ENCODE measurements around the gene PCDHGA10. TPM values are rescaled to one million over a fixed set of nuclear protein-coding genes. Genes with fewer than 3 reads are reported as not detected.
A peak's percentile ranks its signal among the peaks of the same experiment; 100 is the strongest.
"Not testable (repeated sequence)": the region's sequence is repeated elsewhere in the genome, so short reads cannot be mapped to it uniquely, and the experiment has no call there.

PCDHGA10 gene
- total RNA-seq, 2 experiments from 2014 or later, result not detected

DNA sequence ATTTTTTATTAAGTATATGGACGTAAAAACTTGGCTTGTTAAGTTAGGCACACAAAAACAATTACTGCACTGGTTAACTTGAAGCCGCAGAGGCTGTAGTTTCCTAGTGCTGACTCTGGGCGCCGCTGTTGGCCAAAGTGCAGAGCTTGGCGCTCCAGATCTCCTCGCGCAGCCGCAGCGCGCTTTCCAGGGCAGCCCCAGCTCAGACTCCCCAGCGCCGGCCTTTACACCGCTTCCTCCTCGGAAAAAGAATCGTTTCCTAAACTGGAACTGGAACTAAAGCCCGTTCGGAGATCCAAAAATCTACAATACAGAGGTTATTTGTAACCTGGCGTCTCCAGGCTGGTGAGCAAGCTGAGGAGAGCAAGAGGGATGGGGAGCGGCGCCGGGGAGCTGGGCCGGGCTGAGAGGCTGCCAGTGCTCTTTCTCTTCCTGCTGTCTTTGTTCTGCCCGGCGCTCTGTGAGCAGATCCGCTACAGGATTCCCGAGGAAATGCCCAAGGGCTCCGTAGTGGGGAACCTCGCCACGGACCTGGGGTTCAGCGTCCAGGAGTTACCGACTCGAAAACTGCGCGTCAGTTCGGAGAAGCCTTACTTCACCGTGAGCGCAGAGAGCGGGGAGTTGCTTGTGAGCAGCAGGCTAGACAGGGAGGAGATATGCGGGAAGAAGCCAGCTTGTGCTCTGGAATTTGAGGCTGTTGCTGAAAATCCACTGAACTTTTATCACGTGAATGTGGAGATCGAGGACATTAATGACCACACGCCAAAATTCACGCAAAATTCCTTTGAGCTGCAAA, 14.8 kb upstream of the PCDHGA10 start, which contains the start of gene PCDHGB5:
PCDHGB5 (plus strand) TSS at position 192 of the 796 bp plus-strand sequence; CDS start at position 373, 181 bp downstream.
- peaks cover 39% of the 10 kb centered on the region for H3K27me3 Mint-ChIP-seq (ENCODE audit: low read depth)

DNA sequence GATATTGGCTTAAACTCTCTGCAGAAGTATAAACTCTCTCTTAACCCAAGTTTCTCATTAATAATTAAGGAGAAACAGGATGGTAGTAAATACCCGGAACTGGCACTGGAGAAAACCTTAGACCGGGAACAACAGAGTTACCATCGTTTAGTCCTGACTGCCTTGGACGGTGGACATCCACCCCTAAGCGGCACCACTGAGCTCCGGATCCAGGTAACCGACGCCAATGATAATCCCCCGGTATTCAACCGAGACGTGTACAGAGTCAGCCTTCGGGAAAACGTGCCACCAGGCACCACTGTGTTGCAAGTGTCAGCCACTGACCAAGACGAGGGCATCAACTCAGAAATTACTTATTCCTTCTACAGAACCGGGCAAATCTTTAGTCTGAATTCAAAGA, 14.2 kb upstream of the PCDHGA10 start:
- DNase-seq (no peak), ATAC-seq (no peak)
- ChIA-PET CTCF (interaction anchor here (1.8 to 3.7 kb wide), 4 partner anchors 15 to 165 kb away, joined by 5 to 17 read pairs (median 6); partner anchors contain the start of gene PCDHGA10), POLR2A (no interaction called here)
- peaks cover 46% of the 10 kb centered on the region for H3K27me3 Mint-ChIP-seq (ENCODE audit: low read depth)
- peaks cover 3% of the 10 kb centered on the region for H3K4me1 Mint-ChIP-seq (ENCODE audit: low read depth)
- H3K36me3 Mint-ChIP-seq (ENCODE audit: low read depth), result peaks cover 11% of the 10 kb centered on the region
- no peak overlapping the region for H3K27ac Mint-ChIP-seq
- H3K9me3 Mint-ChIP-seq (ENCODE audit: insufficient read depth), result peaks cover 31% of the 10 kb centered on the region
- H3K4me3 Mint-ChIP-seq, result peak overlapping the region; percentile 4

More for the DNA sequence above, 14.8 kb upstream of the PCDHGA10 start, which contains the start of gene PCDHGB5:
- Mint-ChIP-seq H3K36me3 (ENCODE audit: low read depth) (peaks cover 13% of the 10 kb centered on the region), H3K9me3 (ENCODE audit: insufficient read depth) (peaks cover 31% of the 10 kb centered on the region), H3K4me3 (peak within 1 kb of the TSS; percentile 36)
- POLR2A ChIA-PET; H3K4me1 Mint-ChIP-seq (ENCODE audit: low read depth); H3K27ac Mint-ChIP-seq: not testable (repeated sequence)
- ATAC-seq, result peak; percentile 65
- CTCF ChIA-PET, result interaction anchor here (0.9 to 3.7 kb wide), 12 partner anchors 9 to 166 kb away, joined by 3 to 17 read pairs (median 5); partner anchors contain the start of genes PCDHGA10, PCDHGA11, PCDHGA12 and PCDHGA5
- DNase-seq, result peak; percentile 58

GRCh38 chr5:141399555-141400258, 13.1 kb upstream of the PCDHGA10 start:
- POLR2A ChIA-PET, result no interaction called here
- CTCF ChIA-PET, result interaction anchor here (0.9 to 1.1 kb wide), 2 partner anchors 13 to 79 kb away, joined by 3 read pairs; partner anchors contain the start of genes PCDHGA10 and TAF7
- no peak for ATAC-seq
- no peak for DNase-seq
- Mint-ChIP-seq H3K4me3 (no peak overlapping the region), H3K9me3 (ENCODE audit: insufficient read depth) (peaks cover 23% of the 10 kb centered on the region), H3K36me3 (ENCODE audit: low read depth) (peaks cover 12% of the 10 kb centered on the region), H3K4me1 (ENCODE audit: low read depth) (peaks cover 3% of the 10 kb centered on the region), H3K27me3 (ENCODE audit: low read depth) (peaks cover 49% of the 10 kb centered on the region), H3K27ac (peak overlapping the region; percentile 23)

DNA sequence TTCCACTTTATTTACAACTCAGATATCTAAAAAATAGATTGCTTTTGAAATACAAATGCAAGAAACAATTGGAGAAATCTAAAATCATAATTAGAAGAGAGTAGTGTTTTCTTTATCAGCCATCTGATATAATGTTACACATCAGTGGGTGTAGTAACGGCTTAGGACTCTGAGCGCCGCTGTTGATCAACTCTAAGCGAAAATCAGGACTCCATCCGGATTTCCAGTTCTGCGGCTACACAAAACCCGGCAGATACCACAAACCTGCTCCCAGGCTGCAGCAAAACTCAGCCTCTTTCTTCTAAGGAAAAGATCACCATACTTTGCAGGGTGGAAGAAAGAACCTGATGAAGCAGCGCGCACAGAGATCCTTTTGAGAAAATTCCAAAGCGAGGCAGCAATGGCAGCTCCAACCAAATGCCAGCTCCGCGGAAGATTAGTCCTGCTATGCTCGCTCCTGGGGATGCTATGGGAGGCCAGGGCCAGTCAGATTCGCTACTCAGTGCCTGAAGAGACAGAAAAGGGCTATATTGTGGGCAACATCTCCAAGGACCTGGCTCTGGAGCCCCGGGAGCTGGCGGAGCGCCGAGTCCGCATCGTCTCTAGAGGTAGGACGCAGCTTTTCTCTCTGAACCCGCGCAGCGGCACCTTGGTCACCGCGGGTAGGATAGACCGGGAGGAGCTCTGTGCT, 10.1 kb upstream of the PCDHGA10 start, which contains the start of gene PCDHGA9:
PCDHGA9 (plus strand) TSS at position 226 of the 691 bp plus-strand sequence; CDS start at position 401, 175 bp downstream.
- H3K36me3 Mint-ChIP-seq (ENCODE audit: low read depth), result peaks cover 9% of the 10 kb centered on the region
- peak within 1 kb of the TSS; percentile 26 for H3K4me3 Mint-ChIP-seq
- no peak within 1 kb of the TSS for H3K27ac Mint-ChIP-seq
- ChIA-PET POLR2A (no interaction called here), CTCF (interaction anchor here (1.1 to 1.8 kb wide), 2 partner anchors 9 to 155 kb away, joined by 3 read pairs; no protein-coding TSS in a partner anchor)
- peaks cover 46% of the 10 kb centered on the region for H3K27me3 Mint-ChIP-seq (ENCODE audit: low read depth)
- DNase-seq, result no peak
- peaks cover 18% of the 10 kb centered on the region for H3K9me3 Mint-ChIP-seq (ENCODE audit: insufficient read depth)
- peaks cover 3% of the 10 kb centered on the region for H3K4me1 Mint-ChIP-seq (ENCODE audit: low read depth)
- ATAC-seq, result no peak

GRCh38 chr5:141403387-141403786, 9.4 kb upstream of the PCDHGA10 start:
- Mint-ChIP-seq H3K36me3 (ENCODE audit: low read depth) (peaks cover 11% of the 10 kb centered on the region), H3K4me1 (ENCODE audit: low read depth) (peaks cover 5% of the 10 kb centered on the region), H3K27me3 (ENCODE audit: low read depth) (peaks cover 52% of the 10 kb centered on the region), H3K4me3 (no peak overlapping the region), H3K9me3 (ENCODE audit: insufficient read depth) (peaks cover 23% of the 10 kb centered on the region), H3K27ac (no peak overlapping the region)
- DNase-seq (no peak), ATAC-seq (no peak)
- ChIA-PET CTCF (interaction anchor here (1.1 to 1.8 kb wide), 2 partner anchors 9 to 154 kb away, joined by 3 read pairs; no protein-coding TSS in a partner anchor), POLR2A (no interaction called here)

DNA sequence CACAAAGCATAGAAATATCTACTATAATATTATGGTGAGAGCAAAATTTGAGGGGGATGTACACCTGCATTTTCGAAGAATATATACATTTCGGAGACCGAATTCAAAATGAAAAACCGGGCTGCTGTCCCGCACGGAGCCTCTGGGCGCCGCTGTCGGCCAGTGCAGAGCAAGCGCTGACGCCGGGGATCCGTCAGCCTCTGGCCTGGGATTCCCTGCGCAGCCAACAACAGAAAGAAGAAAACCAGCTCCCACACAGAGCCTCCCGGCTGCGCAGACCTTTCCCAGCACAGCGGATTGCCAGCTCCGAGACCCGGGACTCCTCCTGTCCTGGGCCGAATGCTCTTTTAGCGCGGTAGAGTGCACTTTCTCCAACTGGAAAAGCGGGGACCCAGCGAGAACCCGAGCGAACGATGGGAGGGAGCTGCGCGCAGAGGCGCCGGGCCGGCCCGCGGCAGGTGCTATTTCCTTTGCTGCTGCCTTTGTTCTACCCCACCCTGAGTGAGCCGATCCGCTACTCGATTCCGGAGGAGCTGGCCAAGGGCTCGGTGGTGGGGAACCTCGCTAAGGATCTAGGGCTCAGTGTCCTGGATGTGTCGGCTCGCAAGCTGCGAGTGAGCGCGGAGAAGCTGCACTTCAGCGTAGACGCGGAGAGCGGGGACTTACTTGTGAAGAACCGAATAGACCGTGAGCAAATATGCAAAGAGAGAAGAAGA, 4.8 kb upstream of the PCDHGA10 start, which contains the start of gene PCDHGB6:
PCDHGB6 (plus strand) TSS at position 232 of the 716 bp plus-strand sequence; CDS start at position 414, 182 bp downstream.
- Mint-ChIP-seq H3K4me3 (peak within 1 kb of the TSS; percentile 25), H3K9me3 (ENCODE audit: insufficient read depth) (peaks cover 24% of the 10 kb centered on the region), H3K36me3 (ENCODE audit: low read depth) (peaks cover 13% of the 10 kb centered on the region), H3K27me3 (ENCODE audit: low read depth) (peaks cover 49% of the 10 kb centered on the region)
- H3K27ac Mint-ChIP-seq; H3K4me1 Mint-ChIP-seq (ENCODE audit: low read depth); ATAC-seq; DNase-seq; POLR2A ChIA-PET: not testable (repeated sequence)
- CTCF ChIA-PET, result interaction anchor here (0.6 to 1.9 kb wide), 7 partner anchors 10 to 156 kb away, joined by 3 to 6 read pairs (median 4); partner anchors contain the start of genes PCDHGB7 and TAF7

DNA sequence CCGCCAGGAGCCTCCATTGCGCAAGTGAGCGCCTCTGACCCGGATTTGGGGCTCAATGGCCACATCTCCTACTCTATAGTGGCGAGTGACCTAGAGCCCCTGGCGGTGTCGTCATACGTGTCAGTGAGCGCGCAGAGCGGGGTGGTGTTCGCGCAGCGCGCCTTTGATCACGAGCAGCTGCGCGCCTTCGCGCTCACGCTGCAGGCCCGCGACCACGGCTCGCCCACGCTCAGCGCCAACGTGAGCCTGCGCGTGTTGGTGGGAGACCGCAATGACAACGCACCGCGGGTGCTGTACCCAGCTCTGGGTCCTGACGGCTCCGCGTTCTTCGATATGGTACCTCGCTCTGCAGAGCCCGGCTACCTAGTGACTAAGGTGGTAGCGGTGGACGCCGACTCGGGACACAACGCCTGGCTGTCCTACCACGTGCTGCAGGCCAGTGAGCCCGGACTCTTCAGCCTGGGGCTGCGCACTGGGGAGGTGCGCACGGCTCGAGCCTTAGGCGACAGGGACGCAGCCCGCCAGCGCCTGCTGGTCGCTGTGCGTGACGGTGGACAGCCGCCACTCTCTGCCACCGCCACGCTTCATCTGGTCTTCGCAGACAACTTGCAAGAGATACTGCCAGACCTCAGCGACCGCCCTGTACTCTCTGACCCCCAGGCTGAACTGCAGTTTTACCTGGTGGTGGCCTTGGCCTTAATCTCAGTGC, 3.0 kb upstream of the PCDHGA10 start:
- no peak overlapping the region for H3K4me3 Mint-ChIP-seq
- H3K27ac Mint-ChIP-seq, result no peak overlapping the region
- H3K4me1 Mint-ChIP-seq (ENCODE audit: low read depth), result peaks cover 21% of the 10 kb centered on the region
- DNase-seq, result no peak
- ATAC-seq, result no peak
- H3K9me3 Mint-ChIP-seq (ENCODE audit: insufficient read depth), result peaks cover 25% of the 10 kb centered on the region
- POLR2A ChIA-PET, result no interaction called here
- CTCF ChIA-PET, result no interaction called here
- H3K27me3 Mint-ChIP-seq (ENCODE audit: low read depth), result peaks cover 52% of the 10 kb centered on the region
- peaks cover 17% of the 10 kb centered on the region for H3K36me3 Mint-ChIP-seq (ENCODE audit: low read depth)

DNA sequence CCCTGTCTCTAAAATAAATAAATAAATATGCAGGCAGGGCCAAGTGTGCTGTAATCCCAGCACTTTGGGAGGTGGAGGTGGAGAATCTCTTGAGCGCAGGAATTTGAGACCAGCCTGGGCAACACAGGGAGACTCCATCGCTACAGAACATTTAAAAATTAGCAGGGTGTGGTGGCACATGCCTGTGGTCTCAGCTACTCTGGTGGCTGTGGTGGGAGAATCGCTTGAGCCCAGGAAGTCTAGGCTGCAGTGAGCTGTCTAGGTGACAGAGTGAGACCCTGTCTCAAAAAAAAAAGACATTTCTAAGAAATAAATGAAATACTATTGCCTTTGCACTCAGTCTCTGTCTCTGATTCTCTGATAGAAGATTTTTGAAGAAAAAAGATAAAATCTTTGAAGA, 1.2 kb upstream of the PCDHGA10 start:
- peaks cover 25% of the 10 kb centered on the region for H3K9me3 Mint-ChIP-seq (ENCODE audit: insufficient read depth)

DNA sequence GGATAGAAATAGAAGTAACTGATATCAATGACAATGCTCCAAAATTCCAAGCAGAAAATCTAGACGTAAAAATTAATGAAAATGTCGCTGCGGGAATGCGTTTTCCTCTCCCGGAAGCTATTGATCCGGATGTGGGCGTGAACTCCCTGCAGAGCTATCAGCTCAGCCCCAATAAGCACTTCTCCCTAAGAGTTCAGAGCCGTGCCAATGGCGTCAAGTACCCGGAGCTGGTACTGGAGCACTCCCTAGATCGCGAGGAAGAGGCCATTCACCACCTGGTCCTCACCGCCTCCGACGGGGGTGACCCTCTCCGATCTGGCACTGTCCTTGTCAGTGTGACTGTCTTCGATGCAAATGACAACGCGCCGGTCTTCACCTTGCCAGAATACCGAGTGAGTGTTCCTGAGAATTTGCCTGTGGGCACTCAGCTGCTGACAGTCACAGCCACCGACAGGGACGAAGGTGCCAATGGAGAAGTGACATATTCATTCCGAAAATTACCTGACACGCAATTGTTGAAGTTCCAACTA, 818 bp downstream of the PCDHGA10 start:
- no peak overlapping the region for H3K27ac Mint-ChIP-seq
- peaks cover 24% of the 10 kb centered on the region for H3K4me1 Mint-ChIP-seq (ENCODE audit: low read depth)
- peak overlapping the region; percentile 71 for H3K4me3 Mint-ChIP-seq
- ATAC-seq (no peak), DNase-seq (no peak)
- peaks cover 21% of the 10 kb centered on the region for H3K36me3 Mint-ChIP-seq (ENCODE audit: low read depth)
- CTCF ChIA-PET, result interaction anchor here (0.9 to 4.1 kb wide), 27 partner anchors 8 to 154 kb away, joined by 3 to 36 read pairs (median 5); partner anchors contain the start of genes PCDHGA11, PCDHGA12, PCDHGA4 and PCDHGA8
- H3K27me3 Mint-ChIP-seq (ENCODE audit: low read depth), result peaks cover 62% of the 10 kb centered on the region
- POLR2A ChIA-PET, result interaction anchor here (1.1 kb wide), 1 partner anchor 100 kb away, joined by 3 read pairs; no protein-coding TSS in a partner anchor
- peaks cover 25% of the 10 kb centered on the region for H3K9me3 Mint-ChIP-seq (ENCODE audit: insufficient read depth)

More for the DNA sequence above, 1.2 kb upstream of the PCDHGA10 start:
- peaks cover 63% of the 10 kb centered on the region for H3K27me3 Mint-ChIP-seq (ENCODE audit: low read depth)
- no peak overlapping the region for H3K4me3 Mint-ChIP-seq
- H3K27ac Mint-ChIP-seq, result no peak overlapping the region
- peaks cover 21% of the 10 kb centered on the region for H3K4me1 Mint-ChIP-seq (ENCODE audit: low read depth)
- no peak for DNase-seq
- H3K36me3 Mint-ChIP-seq (ENCODE audit: low read depth), result peaks cover 17% of the 10 kb centered on the region
- no peak for ATAC-seq
- ChIA-PET POLR2A (no interaction called here), CTCF (interaction anchor here (3.7 to 4.1 kb wide), 2 partner anchors 91 to 102 kb away, joined by 14 to 36 read pairs; partner anchors contain the start of gene TAF7)

Data from activated CD8-positive, alpha-beta T cell treated with anti-CD3 and anti-CD28 coated beads, Interleukin-2, amount 10 ng/mL, durations not matched to agents 7 days and 5 days (primary cell).